ENCODE results near the gene GRK3.

GRK3 gene

GRCh38 chr22:25669253-25670069, 105.0 kb downstream of the GRK3 start:
- no peak for DNase-seq

GRCh38 chr22:25670070-25670461, 105.6 kb downstream of the GRK3 start:
- no peak for DNase-seq

- no peak for DNase-seq
These were observed 108.0 kb downstream of the GRK3 start for GRCh38 chr22:25672289-25673084.

DNA sequence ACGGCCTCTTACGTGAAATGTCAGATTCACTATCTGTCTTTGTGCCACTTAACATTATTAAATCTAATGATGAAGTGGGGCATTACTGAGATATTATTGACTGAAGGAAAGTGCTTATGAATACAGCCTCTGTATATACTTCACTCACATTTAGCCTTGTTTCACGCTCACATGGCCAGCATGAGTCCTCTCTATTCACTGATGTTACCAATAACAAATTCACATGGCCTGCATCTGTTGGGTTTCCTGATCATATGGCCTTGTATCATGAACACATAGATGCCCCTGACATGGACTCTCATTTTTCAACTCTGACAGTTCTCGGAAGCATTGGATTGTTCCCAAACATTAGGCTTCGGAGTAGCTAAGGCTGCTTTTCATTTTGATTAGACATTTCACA, 109.2 kb downstream of the GRK3 start:
- no peak for DNase-seq

DNA sequence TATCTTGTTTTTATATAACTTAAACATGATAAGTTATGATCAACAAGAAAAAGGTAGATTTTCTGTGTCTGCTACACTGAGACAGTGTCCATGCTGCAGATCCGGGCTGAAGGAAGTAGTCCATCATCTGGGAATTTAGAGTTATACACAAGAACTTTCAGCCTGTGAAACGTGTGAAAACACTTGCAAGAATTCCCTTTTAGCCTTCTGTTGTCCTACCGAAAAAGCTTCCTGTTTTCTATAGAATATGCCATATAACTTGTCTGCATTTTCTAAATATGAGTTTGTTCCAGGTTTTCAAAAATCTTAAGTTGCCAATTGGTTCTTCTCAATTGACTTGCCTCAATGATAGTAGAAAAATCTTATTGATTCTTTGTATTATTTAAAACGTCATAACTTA, 113.2 kb downstream of the GRK3 start:
- DNase-seq = no peak

- DNase-seq = no peak
These were observed 115.6 kb downstream of the GRK3 start for GRCh38 chr22:25680051-25680450.

GRCh38 chr22:25680956-25681355, 116.5 kb downstream of the GRK3 start:
- DNase-seq = no peak

GRCh38 chr22:25682109-25682508, 117.6 kb downstream of the GRK3 start:
- DNase-seq = no peak

- no peak for DNase-seq
These were observed 124.2 kb downstream of the GRK3 start for GRCh38 chr22:25688627-25689026.

- DNase-seq = no peak
These were observed 125.2 kb downstream of the GRK3 start for GRCh38 chr22:25689631-25690030.

GRCh38 chr22:25690798-25691197, 126.3 kb downstream of the GRK3 start:
- no peak for DNase-seq

GRCh38 chr22:25692397-25693267, 128.2 kb downstream of the GRK3 start:
- DNase-seq = no peak

DNA sequence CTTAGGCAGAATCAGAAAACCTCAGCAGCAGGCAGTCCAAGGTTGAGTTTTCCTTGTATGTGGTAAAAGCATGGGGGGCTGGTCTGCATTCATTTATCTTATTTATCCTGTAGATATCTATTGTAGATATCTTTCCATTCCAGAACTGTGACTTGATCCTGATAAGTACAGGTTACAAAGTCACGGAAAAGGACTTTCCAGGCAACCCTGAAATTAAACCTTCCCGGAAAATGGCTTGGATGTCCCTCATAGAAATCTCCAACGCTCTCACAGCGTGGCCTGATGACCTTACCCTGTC, 128.7 kb downstream of the GRK3 start:
- no peak for DNase-seq

- no peak for DNase-seq
These were observed 129.9 kb downstream of the GRK3 start for GRCh38 chr22:25694196-25694907.

DNA sequence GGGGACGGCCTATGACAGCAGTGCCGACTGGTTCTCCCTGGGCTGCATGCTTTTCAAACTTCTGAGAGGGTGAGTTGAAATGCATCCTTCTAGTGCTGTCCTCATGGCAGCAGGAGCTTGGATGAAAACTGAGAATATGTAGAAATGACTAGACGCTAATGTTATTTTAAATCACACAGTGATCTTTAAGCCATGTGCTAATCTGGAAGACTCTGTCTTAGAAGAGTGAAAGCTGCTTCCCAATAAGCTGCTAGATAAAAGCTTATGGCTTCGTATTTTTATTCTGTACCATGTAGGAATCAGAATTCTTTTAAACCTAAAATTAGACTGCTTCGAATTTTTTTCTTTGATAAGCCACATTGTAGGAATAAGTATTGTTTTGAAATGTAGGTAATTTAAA, 130.7 kb downstream of the GRK3 start:
- DNase-seq = no peak

- DNase-seq = no peak
These were observed 132.3 kb downstream of the GRK3 start for GRCh38 chr22:25696763-25697162.

DNA sequence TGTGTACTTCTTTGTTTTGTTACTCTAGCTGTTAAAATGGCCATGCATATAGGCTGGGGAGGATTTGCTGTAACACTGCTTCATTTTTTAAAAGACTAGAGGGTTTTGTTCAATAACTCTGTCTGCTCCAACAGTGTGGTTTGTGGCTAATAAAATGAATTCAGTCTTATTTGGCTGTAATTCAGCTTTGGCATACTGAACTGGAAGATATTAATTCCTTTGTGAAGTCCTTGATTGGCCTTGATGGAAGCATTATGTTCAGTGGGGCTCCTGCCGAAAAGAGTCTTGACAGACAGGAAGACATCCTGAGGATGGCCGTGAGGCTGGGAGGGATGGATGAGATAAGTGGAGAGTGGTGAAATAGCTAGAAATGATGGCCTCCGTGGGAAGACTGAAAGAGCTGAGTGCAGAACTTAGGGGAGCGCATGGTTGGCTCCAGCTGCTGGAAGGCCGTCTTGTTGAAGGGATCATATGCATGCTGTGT, 132.7 kb downstream of the GRK3 start:
- DNase-seq = peak; percentile 56

DNA sequence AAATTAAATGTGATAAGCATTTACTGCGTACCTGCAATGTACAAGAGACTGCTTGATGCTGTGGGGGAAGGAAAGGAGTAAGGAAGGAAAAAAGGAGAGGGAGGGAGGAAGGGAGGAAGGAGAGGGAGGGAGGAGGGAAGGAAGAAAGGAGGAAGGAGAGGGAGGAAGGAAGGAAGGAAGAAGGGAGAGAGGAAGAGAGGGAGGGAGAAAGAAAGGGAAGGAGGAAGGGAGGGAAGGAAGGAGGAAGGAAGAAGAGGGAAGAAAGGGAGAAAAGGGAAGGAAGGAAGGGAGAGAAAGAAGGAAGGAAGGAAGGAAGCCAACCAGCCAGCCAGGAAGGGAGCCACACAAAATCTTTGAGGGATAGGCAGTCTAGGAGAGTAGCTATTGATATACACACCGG, 133.5 kb downstream of the GRK3 start:
- DNase-seq = no peak

DNA sequence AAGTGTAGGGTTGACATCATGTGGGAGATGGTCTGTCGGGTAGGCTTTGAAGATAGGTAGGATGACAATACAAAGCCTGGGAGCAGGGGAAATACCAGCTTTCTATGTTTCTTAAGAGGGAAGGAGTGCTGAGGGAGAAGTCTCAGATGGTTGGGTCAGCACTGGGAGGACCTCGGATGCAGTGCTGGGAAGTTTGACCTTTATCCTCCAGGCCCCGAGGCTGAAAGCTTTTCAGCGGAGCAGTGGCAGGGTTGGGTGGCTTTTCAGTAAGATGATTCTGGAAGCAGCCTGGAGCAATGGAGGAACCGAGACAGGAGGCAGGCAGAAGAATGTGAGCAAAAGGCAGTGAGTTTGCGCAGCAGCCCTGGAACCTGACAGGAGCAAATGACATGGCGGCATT, 134.0 kb downstream of the GRK3 start:
- no peak for DNase-seq

DNA sequence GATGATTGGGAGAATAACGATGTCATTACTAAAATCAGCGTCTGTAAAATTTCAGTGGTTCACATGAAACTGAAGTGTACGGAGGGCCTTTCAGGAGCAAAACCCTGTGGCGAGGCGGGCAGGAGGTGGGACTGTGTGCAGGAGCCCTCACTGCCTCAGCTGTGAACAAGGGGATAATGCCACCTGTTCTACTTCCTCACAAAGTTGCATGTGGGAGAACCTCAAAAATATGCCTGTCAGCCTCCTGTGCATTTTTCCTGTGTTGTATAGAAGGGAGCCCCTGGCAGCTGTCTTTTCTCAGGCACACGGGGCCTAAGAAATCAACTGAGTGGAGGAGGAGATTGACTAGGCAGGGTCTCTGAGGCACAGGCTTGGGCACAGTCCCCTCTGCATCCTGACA, 134.5 kb downstream of the GRK3 start:
- DNase-seq = no peak

GRCh38 chr22:25701056-25701780, 136.7 kb downstream of the GRK3 start:
- DNase-seq = peak; percentile 77

GRCh38 chr22:25702040-25702439, 137.6 kb downstream of the GRK3 start:
- DNase-seq = no peak

Measured in right forelimb (tissue), 1 donor.